Heart left ventricle (tissue), 13 donors: Measurements from ENCODE around the gene IZUMO3.
"Not testable (repeated sequence)": the region's sequence is repeated elsewhere in the genome, so short reads cannot be mapped to it uniquely, and the experiment has no call there.

Experiments
- CTCF ChIP-seq, 12 donors: fragments of 200-600 bp; sonication (generic) in 4 of 12; IDR thresholded peaks; one replicate each; pipeline versions ENCODE4 v1.5.0 to v1.8.0; 2018 to 2022; ENCODE audit warnings: antibody characterized with exemption in 12 of 12, mild to moderate bottlenecking in 5 of 12
- POLR2A ChIP-seq, 2 donors: fragments of 450-650 bp; IDR thresholded peaks; one replicate each; pipeline ENCODE4 v1.6.1; 2017; ENCODE audit warnings: antibody characterized with exemption in 2 of 2, mild to moderate bottlenecking in 2 of 2, moderate library complexity in 2 of 2
- donor health status: ischemic (EF 13 %, LVEDD 7.1; RV severe dilation, severe dysfunction).
- donor health status: DM: no; HTN: yes; CAD: no.
- donor health status: DM: no; HTN: no; CAD: no.
- donor health status: ischemic (EF 25% LVEDD 6.9; RV normal size, moderate dysfunction).
- donor health status: ischemic (EF 25% LVEDD 5.7; RV mildly dilated, moderate dysfunction).
- donor health status: ischemic (EF 35%, LVEDD 5.7; RV mildly dilated, moderate dysfunction).
- donor health status: nonischemic (EF 11% LVEDD 7.7; RV severe dilation, severe dysfunction).
- donor health status: DM: yes; HTN: yes; CAD: no.
- donor health status: PGD.
- donor health status: ischemic (EF 29% LVEDD 5.4; RV normal size, mild dysfunction).
- donor health status: nonischemic (EF 23%, LVEDD 6.1; RV moderate dilation, normal function).

GRCh38 chr9:24580005-24580404, 34.3 kb upstream of the IZUMO3 start:
- not testable (repeated sequence) for TF ChIP-seq CTCF, POLR2A (IDR thresholded peaks at IDR 0.05)
